NCI-H128 (cell line): ENCODE data around the gene OPRD1.
"Not testable (repeated sequence)": the region's sequence is repeated elsewhere in the genome, so short reads cannot be mapped to it uniquely, and the experiment has no call there.

Experiments used
- DNase-seq: peaks from one replicate; lab custom pipeline; 2025; ENCODE audit not compliant: unreplicated experiment; lab: John Stamatoyannopoulos, UW

Gene OPRD1

DNA sequence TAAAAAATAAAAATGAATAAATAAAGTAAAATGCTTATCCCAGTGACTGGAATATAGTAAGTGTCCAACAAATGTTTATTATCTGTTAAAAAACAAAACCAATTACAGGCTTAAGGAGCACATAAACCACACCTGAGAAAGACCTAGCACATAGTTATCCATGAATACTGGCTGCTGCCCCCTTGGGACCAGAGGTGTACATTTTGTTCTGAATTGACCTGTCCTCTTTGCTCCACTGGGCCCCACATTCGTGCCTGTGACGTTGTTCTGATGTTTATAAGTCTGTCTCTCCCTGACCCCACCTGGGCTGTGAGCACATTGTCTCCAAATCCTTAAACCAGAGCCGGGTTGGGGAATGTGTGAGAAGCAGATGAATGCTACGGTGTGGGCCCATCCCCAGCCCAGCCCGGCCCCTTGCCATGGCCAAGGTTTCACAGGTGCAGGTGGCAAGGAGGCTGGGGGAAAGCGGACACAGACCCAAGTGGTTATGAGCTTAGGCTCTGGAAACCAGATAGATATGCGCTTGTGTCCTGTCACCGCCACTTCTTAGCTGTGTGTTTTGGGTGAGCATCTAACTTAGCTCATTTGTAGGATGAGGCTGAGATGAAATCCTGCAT, 29.1 kb downstream of the OPRD1 start:
- no peak for DNase-seq

GRCh38 chr1:28845786-28846543, 34.0 kb downstream of the OPRD1 start:
- no peak for DNase-seq

- not testable (repeated sequence) for DNase-seq
These were observed 35.2 kb downstream of the OPRD1 start for GRCh38 chr1:28847207-28847606.

- DNase-seq = no peak
These were observed 36.4 kb downstream of the OPRD1 start for GRCh38 chr1:28848416-28848815.

DNA sequence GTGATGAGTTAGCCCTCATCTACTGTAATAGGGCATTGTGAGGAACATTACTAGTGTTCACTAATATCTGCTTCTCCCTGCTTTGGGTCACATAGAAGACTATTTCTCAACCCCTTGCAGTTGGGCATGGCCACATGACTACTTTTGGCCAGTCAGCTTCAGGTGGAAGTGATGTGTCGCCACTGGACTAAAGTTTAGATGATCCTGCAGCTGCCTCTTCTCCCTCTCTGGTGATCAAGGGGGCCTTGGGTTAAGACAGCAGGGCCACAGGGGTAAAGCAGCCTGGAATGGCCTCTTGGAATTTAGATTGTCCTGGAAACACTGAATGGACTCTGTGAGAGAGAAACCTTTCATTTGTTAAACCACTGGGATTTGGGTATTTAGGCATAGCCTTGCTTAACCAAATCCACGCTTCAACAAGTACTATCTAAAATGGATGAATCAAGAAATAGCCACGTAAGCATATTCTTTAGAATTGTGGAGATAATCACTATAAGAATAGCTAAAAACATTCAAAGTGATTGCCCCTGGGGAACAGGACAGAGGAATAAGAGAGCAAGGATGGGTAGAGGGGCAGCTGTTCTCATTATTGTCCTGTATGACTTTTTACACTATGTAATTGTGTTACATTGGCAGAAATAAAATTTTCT, 41.2 kb downstream of the OPRD1 start:
- no peak for DNase-seq

DNA sequence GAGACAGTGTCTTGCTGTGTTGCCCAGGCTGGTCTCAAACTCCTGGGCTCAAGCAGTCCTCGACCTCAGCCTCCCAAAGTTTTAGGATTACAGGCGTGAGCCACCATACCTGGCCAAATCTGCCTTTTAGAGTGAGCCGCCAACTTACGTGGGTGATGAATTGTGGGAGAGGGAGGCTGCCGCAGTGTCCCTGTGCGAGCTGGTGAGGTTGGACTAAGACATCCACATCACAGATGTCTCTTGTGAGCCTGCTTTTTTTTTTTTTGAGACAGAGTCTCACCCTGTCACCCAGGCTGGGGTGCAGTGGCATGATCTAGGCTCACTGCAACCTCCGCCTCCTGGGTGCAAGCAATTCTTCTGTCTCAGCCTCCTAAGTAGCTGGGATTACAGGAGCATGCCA, 42.4 kb downstream of the OPRD1 start:
- not testable (repeated sequence) for DNase-seq

DNA sequence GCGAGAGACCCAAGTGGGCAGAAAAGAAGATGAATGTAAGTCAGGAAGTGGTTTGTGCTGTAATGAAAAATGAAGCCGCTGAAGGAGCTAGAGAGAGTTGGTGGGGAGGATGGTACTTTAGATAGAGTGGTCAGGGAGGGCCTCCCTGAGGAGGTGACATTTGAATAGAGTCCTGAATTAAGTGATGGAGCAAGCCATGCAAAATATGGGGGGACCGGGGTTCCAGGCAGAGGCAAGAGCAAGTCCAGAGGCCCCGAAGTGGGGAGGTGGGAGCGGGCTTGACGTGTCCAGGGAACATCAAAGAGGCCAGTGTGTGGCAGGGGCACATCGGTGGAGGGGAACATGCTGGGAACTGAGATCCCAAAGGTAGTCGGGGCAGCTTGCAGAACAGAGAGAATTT, 43.1 kb downstream of the OPRD1 start:
- no peak for DNase-seq

DNA sequence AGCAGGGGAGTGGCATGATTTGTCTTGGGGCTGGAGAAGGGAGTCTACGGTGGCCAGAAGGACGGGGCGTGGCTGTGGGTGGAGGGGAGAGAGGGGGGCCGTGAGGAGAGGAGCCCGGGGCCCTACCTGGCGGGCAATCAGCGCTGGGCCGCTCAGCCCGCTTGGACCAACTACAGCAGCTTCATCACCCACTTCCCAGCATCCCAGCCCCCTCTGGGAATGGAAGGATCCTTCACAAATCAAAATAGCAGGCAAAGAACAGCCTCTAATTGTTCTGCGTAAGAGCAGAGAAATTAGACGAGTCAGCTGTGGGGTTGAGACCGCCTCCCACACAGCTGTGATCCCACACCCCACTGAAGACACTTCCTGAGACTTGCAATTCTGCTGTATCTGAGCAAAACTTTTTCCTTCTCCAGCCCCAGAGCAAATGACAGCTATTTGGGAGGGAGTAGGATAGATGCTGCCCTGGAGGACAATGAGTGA, 43.5 kb downstream of the OPRD1 start:
- DNase-seq = no peak

GRCh38 chr1:28855969-28856368, 44.0 kb downstream of the OPRD1 start:
- no peak for DNase-seq

GRCh38 chr1:28860332-28861073, 48.5 kb downstream of the OPRD1 start:
- DNase-seq = no peak

DNA sequence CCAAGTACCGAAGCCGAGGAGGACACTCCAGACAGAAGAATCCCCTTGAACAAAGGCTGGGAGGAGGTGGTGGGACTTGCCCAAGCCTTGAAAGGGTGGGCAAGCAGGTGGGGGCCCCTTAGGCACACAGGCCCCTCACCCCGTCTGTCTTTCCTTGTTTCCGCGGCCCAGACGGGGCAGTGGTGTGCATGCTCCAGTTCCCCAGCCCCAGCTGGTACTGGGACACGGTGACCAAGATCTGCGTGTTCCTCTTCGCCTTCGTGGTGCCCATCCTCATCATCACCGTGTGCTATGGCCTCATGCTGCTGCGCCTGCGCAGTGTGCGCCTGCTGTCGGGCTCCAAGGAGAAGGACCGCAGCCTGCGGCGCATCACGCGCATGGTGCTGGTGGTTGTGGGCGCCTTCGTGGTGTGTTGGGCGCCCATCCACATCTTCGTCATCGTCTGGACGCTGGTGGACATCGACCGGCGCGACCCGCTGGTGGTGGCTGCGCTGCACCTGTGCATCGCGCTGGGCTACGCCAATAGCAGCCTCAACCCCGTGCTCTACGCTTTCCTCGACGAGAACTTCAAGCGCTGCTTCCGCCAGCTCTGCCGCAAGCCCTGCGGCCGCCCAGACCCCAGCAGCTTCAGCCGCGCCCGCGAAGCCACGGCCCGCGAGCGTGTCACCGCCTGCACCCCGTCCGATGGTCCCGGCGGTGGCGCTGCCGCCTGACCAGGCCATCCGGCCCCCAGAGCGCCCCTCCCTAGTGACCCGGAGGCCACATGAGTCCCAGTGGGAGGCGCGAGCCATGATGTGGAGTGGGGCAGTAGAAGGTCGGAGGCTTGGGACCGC, 50.8 kb downstream of the OPRD1 start:
- DNase-seq = no peak

DNA sequence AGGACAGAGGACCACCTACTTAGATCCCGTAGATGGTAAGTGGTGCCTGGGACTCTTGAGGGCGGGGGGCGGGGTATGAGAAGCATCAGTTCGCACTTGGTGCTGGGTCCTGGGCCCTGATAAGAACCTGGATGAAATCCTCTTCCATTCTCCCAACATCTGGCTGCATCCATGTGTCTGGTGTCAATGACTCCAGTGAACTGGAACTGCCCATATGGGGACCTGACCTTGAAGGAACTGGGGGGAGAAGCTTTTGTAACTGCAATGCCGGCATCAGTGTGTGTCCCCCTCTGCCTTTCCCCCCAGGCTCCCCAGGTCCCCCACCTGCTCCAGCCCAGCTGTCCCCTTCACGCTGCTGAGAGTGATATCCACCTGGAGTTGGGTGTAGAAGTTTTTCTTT, 52.7 kb downstream of the OPRD1 start:
- no peak for DNase-seq

DNA sequence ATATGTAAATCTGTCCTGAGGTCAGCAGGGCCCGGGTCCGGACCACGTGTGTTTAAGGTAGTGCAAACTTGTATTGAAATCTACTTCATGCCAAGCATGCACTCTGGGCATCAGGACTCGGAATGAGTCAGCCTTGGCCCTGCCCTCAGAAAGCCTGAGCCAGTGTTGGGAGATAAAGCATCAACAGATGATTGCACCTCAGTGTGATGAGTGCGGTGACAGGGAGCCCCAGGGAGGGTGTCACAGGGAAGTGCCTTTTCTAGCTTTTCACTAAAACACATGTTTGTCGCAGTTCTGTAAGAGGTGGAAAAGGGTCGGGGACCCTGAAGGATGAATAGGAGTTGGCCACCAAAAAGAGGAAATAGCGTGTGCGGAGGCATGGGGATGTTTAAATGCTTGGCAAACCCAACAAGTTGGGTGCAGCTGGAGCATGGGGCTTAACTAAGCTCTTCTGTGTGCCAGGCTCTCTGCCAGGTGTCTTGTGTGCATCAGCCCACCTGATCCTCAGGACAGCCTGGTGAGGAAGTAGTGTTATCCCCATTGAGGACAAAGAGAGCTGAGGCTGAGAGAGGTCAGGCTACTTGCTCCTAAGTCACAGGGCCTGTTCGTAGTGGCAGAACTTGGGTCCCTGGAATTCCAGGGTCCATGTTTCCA, 54.2 kb downstream of the OPRD1 start:
- no peak for DNase-seq

DNA sequence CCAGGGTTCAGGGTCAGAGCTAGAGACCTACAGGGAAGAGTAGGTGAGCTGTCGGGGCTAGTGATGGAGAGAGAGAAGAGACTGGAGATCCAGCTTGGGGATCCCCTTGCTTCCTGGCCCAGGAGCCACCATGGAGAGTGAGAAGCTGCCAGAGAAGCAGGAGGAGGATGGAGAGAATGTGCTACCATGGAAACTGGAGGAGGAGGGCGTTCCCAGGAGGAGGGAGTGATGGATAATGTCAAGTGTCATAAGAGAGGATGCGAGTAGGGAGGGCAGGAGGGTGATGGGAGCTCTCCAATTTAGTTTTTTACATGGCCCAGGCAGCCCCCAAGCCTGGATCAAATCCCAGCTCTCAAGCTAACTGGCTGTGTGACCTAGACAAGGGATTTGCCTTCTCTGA, 55.9 kb downstream of the OPRD1 start:
- no peak for DNase-seq

DNA sequence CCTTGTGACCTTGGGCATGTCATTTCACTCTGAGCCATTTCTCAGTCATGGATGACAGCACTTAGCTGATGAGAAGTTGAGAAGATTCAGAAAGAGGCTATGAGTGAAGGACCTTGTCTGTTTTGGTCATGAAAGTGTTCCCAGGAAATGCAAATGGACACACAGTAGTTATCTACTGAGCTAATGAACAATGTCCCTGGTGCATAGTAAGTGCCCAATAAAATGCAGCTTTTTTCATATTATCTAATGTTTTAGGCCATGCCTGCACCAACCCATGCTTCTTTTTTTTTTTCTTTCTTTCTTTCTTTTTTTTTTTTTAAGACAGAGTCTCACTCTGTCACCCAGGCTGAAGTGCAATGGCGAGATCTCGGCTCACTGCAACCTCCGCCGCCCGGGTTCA, 58.0 kb downstream of the OPRD1 start:
- DNase-seq = no peak

- no peak for DNase-seq
These were observed 59.8 kb downstream of the OPRD1 start for GRCh38 chr1:28871631-28872401.

- DNase-seq = not testable (repeated sequence)
These were observed 63.2 kb downstream of the OPRD1 start for GRCh38 chr1:28875134-28875533.

GRCh38 chr1:28877132-28877781, 65.3 kb downstream of the OPRD1 start:
- peak; percentile 88 for DNase-seq

- DNase-seq = no peak
These were observed 66.8 kb downstream of the OPRD1 start for GRCh38 chr1:28878796-28879195.
